Calu3 (cell line): Measurements from ENCODE around the gene MMUT. TPM values are rescaled to one million over a fixed set of nuclear protein-coding genes. Genes with fewer than 3 reads are reported as not detected.

Experiments used
- Bru-seq: library from RNA; stranded (reverse); fragments of 400-500 nt; gene quantifications from one replicate; lab custom pipeline; 2021; lab: Mats Ljungman, UMichigan
- BruChase-seq, 2 experiments: library from RNA; stranded (reverse); fragments of 400-500 nt; gene quantifications; one replicate each; lab custom pipeline; 2021; lab: Mats Ljungman, UMichigan
- BruUV-seq: library from RNA; stranded (reverse); fragments of 400-500 nt; replicated peaks from 2 replicates; lab custom pipeline; 2021; lab: Mats Ljungman, UMichigan
- CTCF ChIA-PET: fragments of 300-600 bp; sonication (Branson Sonifier 250); formaldehyde crosslinking; loops from one replicate; lab custom pipeline; 2022; ENCODE audit warnings: antibody characterized with exemption; lab: Charles Lee
- DNase-seq: peaks from one replicate; pipeline ENCODE4 v3.0.0; 2022
- H3K27ac Mint-ChIP-seq: one replicate; pipeline ENCODE4 v1.8.0; 2022; ENCODE audit warnings: mixed read lengths; ENCODE audit not compliant: unreplicated experiment
- H3K27me3 Mint-ChIP-seq: one replicate; pipeline ENCODE4 v1.8.0; 2022; ENCODE audit warnings: mixed read lengths; ENCODE audit not compliant: unreplicated experiment
- H3K36me3 Mint-ChIP-seq: one replicate; pipeline ENCODE4 v1.8.0; 2022; ENCODE audit warnings: mild to moderate bottlenecking, moderate library complexity, mixed read lengths; ENCODE audit not compliant: insufficient read depth, unreplicated experiment
- H3K4me1 Mint-ChIP-seq: one replicate; pipeline ENCODE4 v1.8.0; 2022; ENCODE audit warnings: mild to moderate bottlenecking, low read depth, mixed read lengths; ENCODE audit not compliant: unreplicated experiment
- H3K4me3 Mint-ChIP-seq: one replicate; pipeline ENCODE4 v1.8.0; 2022; ENCODE audit warnings: mild to moderate bottlenecking, low read depth, moderate library complexity, mixed read lengths; ENCODE audit not compliant: unreplicated experiment
- H3K9me3 Mint-ChIP-seq: one replicate; pipeline ENCODE4 v1.8.0; 2022; ENCODE audit warnings: low read depth, mixed read lengths; ENCODE audit not compliant: unreplicated experiment
- CTCF ChIP-seq: fragments of 200-600 bp; IDR thresholded peaks from one replicate; pipeline ENCODE4 v1.8.0; 2022; ENCODE audit warnings: antibody characterized with exemption; ENCODE audit not compliant: unreplicated experiment
- intact Hi-C: fragments of 100-400 bp; cut with micrococcal nuclease; formaldehyde crosslinking; loops from one replicate; pipeline ENCODE4 v1.10.0; 2022; ENCODE audit not compliant: unreplicated experiment
- long read RNA-seq: library from polyadenylated mRNA; stranded (forward); transcript quantifications from one replicate; pipeline ENCODE4 v2.0.0, GENCODE V29; 2022
- total RNA-seq: library from RNA; stranded (reverse); gene quantifications from 2 replicates; pipeline ENCODE4 v1.2.3, GENCODE V29; 2022

The MMUT gene
- total RNA-seq, result 17.8 and 19.6 TPM in 2 replicates
- percentile 71 among the genes with signal in this experiment for Bru-seq, nascent RNA
- percentile 72 among the genes with signal in this experiment for BruChase-seq, experiment 1, labeled RNA remaining after a 6-hour chase
- percentile 59 among the genes with signal in this experiment for BruChase-seq, experiment 2, labeled RNA remaining after a 2-hour chase
- long read RNA-seq, transcript MUT-201 (13 exons, 3,749 nt), result major isoform, 36 of 46 reads
- long read RNA-seq, partial matches to known transcripts, result 3 of 46 reads
- long read RNA-seq, other reads (novel, unspliced or antisense), result 7 of 46 reads

- Mint-ChIP-seq H3K9me3 (peaks cover 2% of the 10 kb centered on the region), H3K4me1 (peaks cover 27% of the 10 kb centered on the region), H3K4me3 (peak within 1 kb of the TSS; percentile 89), H3K27ac (peak within 1 kb of the TSS; percentile 92), H3K27me3 (no peaks in the 10 kb centered on the region), H3K36me3 (peaks cover 27% of the 10 kb centered on the region)
- TF ChIP-seq CTCF, result no peak
- intact Hi-C loops, result loop anchor here (5.0 kb wide), 1 partner anchor 144 kb away; no protein-coding TSS in a partner anchor
- CTCF ChIA-PET, result interaction anchor here (0.5 kb wide), 1 partner anchor 1508 kb away, joined by 5 read pairs; no protein-coding TSS in a partner anchor
- BruUV-seq, result no TSS peak
- DNase-seq, result peak; percentile 94
Observed at GRCh38 chr6:49462927-49463611, at the start of gene MMUT, which contains the start of gene CENPQ. MMUT (minus strand) TSS chr6:49463253; CDS start chr6:49459466, 3,787 bp downstream. CENPQ (plus strand) TSS chr6:49463370; CDS start chr6:49470177, 6,807 bp downstream.

GRCh38 chr6:49509342-49509741 is 46.3 kb upstream of the MMUT start:
- H3K4me3 Mint-ChIP-seq, result no peak overlapping the region
- intact Hi-C loops, result no loop called here
- CTCF ChIA-PET, result no interaction called here
- H3K27me3 Mint-ChIP-seq, result no peaks in the 10 kb centered on the region
- TF ChIP-seq CTCF, result no peak
- no peak for DNase-seq
- peaks cover 4% of the 10 kb centered on the region for H3K36me3 Mint-ChIP-seq
- H3K9me3 Mint-ChIP-seq, result peaks cover 7% of the 10 kb centered on the region
- H3K4me1 Mint-ChIP-seq, result peaks cover 42% of the 10 kb centered on the region
- no peak overlapping the region for H3K27ac Mint-ChIP-seq
- BruUV-seq, result no TSS peak

- CTCF ChIA-PET, result interaction anchor here (1.5 kb wide), 1 partner anchor 9 kb away, joined by 3 read pairs; no protein-coding TSS in a partner anchor
- Mint-ChIP-seq H3K9me3 (peaks cover 7% of the 10 kb centered on the region), H3K4me1 (peaks cover 29% of the 10 kb centered on the region), H3K27me3 (no peaks in the 10 kb centered on the region), H3K4me3 (peak overlapping the region; percentile 51), H3K36me3 (peaks cover 4% of the 10 kb centered on the region), H3K27ac (peak overlapping the region; percentile 48)
- intact Hi-C loops, result no loop called here
- TF ChIP-seq CTCF, result no peak
- no TSS peak for BruUV-seq
- peak; percentile 36 for DNase-seq
Observed at GRCh38 chr6:49506569-49507111, 43.6 kb upstream of the MMUT start.

GRCh38 chr6:49504666-49505065 is 41.6 kb upstream of the MMUT start:
- TF ChIP-seq CTCF, result no peak
- peaks cover 9% of the 10 kb centered on the region for H3K36me3 Mint-ChIP-seq
- CTCF ChIA-PET, result no interaction called here
- H3K27me3 Mint-ChIP-seq, result no peaks in the 10 kb centered on the region
- intact Hi-C loops, result no loop called here
- peaks cover 7% of the 10 kb centered on the region for H3K9me3 Mint-ChIP-seq
- H3K4me3 Mint-ChIP-seq, result no peak overlapping the region
- H3K4me1 Mint-ChIP-seq, result peaks cover 29% of the 10 kb centered on the region
- no TSS peak for BruUV-seq
- DNase-seq, result no peak
- H3K27ac Mint-ChIP-seq, result no peak overlapping the region
